ENCODE results near the gene TP53AIP1. TPM values are rescaled to one million over a fixed set of nuclear protein-coding genes. Genes with fewer than 3 reads are reported as not detected.
A peak's percentile ranks its signal among the peaks of the same experiment; 100 is the strongest.

Gene TP53AIP1
- total RNA-seq, 3 donors from 2014 or later = 0.25 to 0.55 (median 0.36) TPM

DNA sequence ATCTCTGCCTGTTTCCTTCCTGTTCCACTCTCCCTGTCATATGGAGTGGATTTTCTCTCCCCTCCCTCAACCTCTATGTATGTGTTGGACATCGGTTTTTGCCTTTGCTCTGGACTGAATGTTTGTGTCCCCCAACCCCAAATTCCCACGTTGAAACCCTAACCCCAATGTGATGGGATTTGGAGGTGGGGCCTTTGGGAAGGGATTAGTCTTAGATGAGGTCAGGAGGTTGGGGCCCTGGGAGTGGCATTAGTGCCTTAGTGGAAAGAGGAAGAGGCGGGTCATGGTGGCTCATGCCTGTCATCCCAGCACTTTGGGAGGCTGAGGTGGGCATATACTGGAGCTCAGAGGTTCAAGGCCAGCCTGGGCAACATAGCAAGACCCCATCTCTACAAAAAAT lies 11.6 kb downstream of the TP53AIP1 start:
- Histone ChIP-seq H3K4me3 (no peak overlapping the region), H3K9me3 (no peaks in the 10 kb centered on the region), H3K36me3 (ENCODE audit: low read depth) (no peaks in the 10 kb centered on the region), H3K4me1 (ENCODE audit: low read depth) (no peaks in the 10 kb centered on the region)
- intact Hi-C loops (cut with DNase I, micrococcal nuclease) = no loop called here
- ATAC-seq = no peak
- DNase-seq = no peak
- TF ChIP-seq, protein P1, sequence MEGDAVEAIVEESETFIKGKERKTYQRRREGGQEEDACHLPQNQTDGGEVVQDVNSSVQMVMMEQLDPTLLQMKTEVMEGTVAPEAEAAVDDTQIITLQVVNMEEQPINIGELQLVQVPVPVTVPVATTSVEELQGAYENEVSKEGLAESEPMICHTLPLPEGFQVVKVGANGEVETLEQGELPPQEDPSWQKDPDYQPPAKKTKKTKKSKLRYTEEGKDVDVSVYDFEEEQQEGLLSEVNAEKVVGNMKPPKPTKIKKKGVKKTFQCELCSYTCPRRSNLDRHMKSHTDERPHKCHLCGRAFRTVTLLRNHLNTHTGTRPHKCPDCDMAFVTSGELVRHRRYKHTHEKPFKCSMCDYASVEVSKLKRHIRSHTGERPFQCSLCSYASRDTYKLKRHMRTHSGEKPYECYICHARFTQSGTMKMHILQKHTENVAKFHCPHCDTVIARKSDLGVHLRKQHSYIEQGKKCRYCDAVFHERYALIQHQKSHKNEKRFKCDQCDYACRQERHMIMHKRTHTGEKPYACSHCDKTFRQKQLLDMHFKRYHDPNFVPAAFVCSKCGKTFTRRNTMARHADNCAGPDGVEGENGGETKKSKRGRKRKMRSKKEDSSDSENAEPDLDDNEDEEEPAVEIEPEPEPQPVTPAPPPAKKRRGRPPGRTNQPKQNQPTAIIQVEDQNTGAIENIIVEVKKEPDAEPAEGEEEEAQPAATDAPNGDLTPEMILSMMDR (IDR thresholded peaks at IDR 0.05) = no peak

DNA sequence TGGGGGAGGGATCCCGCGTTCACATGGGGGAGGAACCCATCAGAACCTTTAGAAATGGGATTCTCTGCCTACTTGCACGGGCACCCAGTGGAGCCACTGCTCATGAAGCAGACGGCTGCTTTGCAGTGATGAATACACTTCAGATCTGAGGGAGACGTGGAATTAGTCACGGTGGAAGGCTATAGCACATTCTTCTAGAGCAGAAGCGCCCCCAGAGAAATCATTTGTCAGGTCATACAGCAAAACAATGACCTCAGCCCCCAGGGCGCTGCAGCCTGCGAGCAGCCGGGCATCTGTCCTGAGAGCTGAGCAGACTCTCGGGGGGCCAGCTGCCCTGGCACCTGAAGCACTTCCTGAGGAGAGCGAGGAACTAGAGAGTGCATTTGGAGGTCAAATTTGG lies 12.7 kb downstream of the TP53AIP1 start:
- DNase-seq = no peak
- Histone ChIP-seq H3K9me3 (no peaks in the 10 kb centered on the region), H3K36me3 (ENCODE audit: low read depth) (no peaks in the 10 kb centered on the region), H3K4me3 (no peak overlapping the region), H3K4me1 (ENCODE audit: low read depth) (no peaks in the 10 kb centered on the region)
- intact Hi-C loops (cut with DNase I, micrococcal nuclease) = no loop called here
- TF ChIP-seq, protein P1 (IDR thresholded peaks at IDR 0.05) = no peak
- no peak for ATAC-seq

DNA sequence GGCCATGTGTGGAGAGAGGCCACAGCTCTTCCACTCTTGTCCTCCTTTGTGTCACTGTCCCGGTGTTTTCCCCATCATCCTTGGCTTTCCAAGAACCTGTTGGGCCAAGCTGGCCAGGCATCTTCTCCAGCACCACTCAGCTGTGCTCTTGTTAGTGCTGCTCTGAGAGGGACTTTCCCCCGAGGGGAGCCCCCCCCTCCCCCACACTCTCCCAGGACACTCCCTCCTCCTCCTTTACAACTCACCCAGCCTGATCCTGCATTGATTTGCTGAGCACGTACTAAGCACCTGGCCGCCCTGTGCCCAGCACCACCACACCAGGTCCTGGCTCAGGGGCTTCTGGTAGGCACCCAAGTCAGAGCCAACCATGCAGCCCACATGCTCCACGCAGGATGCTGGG lies 13.2 kb downstream of the TP53AIP1 start:
- Histone ChIP-seq H3K9me3 (no peaks in the 10 kb centered on the region), H3K4me3 (no peak overlapping the region), H3K36me3 (ENCODE audit: low read depth) (no peaks in the 10 kb centered on the region), H3K4me1 (ENCODE audit: low read depth) (no peaks in the 10 kb centered on the region)
- intact Hi-C loops (cut with DNase I, micrococcal nuclease) = no loop called here
- TF ChIP-seq, protein P1 (IDR thresholded peaks at IDR 0.05) = no peak
- ATAC-seq (no peak), DNase-seq (no peak)

DNA sequence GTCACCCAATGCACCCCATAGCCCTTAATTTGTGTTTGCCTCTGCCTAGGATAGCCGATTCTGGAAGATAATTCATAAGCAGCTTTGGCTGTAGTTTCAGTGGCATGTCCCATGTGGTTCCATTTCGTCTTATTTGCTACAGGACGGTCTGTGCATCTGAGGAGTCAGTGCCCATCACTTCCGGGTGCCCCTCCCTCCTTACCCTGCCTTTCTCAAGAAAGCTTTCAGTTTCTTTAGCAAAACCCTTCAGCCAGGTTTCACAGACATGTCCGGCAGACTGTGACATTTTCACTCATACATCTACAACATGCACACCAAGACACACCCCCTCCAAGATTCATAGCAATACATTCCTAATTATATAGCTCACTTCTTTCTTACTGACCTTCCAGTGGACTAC lies 14.3 kb downstream of the TP53AIP1 start:
- intact Hi-C loops (cut with DNase I, micrococcal nuclease) = no loop called here
- no peaks in the 10 kb centered on the region for H3K9me3 ChIP-seq
- TF ChIP-seq, protein P1 (IDR thresholded peaks at IDR 0.05) = no peak
- no peaks in the 10 kb centered on the region for H3K4me1 ChIP-seq (ENCODE audit: low read depth)
- no peak overlapping the region for H3K4me3 ChIP-seq
- peak; percentile 58 for ATAC-seq
- no peaks in the 10 kb centered on the region for H3K36me3 ChIP-seq (ENCODE audit: low read depth)
- peak in 1 of 3 donors; percentile 37 for DNase-seq

DNA sequence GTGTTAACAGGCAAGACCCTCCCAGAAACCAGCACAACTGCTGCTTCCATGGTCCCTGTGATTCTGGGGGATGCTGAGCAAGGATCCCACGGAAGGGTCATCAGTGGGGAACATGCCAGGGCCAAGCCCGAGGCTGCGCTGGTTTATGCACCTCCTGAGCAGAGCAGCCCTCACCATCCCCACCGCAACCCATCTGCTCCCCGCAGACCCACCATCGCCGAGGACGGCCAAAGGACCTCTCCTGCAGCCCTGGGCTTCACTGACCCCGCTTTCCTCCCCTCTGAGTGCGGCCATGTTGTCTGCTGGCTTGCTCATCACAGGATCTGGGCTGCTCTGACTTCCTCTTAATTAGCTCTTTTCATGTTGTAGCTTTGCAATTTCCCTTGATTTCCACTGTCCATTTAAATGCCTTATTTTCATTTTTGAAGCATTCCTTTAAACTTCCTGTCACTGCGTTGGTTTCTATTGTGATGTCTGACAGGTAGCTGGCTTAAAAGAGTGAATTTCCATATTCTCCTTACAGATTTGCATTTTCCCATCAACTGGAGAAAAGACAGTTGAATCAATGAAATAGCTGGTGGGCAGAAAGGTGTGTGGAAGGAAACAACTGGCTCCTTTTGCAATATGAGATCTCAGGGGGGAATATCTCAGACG lies 14.9 kb downstream of the TP53AIP1 start:
- ATAC-seq (no peak), DNase-seq (no peak)
- intact Hi-C loops (cut with DNase I, micrococcal nuclease) = no loop called here
- Histone ChIP-seq H3K4me1 (ENCODE audit: low read depth) (no peaks in the 10 kb centered on the region), H3K36me3 (ENCODE audit: low read depth) (no peaks in the 10 kb centered on the region), H3K4me3 (no peak overlapping the region), H3K9me3 (no peaks in the 10 kb centered on the region)
- TF ChIP-seq, protein P1 (IDR thresholded peaks at IDR 0.05) = no peak

DNA sequence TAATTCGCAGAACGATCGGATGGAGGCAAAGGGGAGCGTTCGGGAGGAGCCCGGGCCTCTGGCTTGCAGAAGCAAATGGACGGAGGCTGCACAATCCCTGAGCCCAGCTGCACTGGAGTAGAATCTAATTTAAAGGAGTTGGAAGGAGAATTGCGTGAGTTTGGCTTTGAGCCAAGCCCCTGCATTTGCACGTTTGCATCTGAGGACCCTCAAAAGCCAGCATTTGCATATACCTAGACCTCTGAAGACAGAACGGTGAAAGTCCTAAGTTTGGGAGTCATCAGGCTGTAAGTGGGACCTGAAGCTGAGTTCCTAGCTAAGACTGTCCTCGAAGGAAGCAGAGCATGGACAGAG lies 15.6 kb downstream of the TP53AIP1 start:
- Histone ChIP-seq H3K9me3 (no peaks in the 10 kb centered on the region), H3K4me1 (ENCODE audit: low read depth) (no peaks in the 10 kb centered on the region), H3K4me3 (no peak overlapping the region), H3K36me3 (ENCODE audit: low read depth) (no peaks in the 10 kb centered on the region)
- TF ChIP-seq, protein P1 (IDR thresholded peaks at IDR 0.05) = no peak
- intact Hi-C loops (cut with DNase I, micrococcal nuclease) = no loop called here
- DNase-seq (no peak), ATAC-seq (no peak)
